NCI-H2227 (cell line): ENCODE data around the gene EYS.

Source experiments
- DNase-seq: peaks from one replicate; lab custom pipeline; 2025; ENCODE audit not compliant: unreplicated experiment; lab: John Stamatoyannopoulos, UW

EYS gene

DNA sequence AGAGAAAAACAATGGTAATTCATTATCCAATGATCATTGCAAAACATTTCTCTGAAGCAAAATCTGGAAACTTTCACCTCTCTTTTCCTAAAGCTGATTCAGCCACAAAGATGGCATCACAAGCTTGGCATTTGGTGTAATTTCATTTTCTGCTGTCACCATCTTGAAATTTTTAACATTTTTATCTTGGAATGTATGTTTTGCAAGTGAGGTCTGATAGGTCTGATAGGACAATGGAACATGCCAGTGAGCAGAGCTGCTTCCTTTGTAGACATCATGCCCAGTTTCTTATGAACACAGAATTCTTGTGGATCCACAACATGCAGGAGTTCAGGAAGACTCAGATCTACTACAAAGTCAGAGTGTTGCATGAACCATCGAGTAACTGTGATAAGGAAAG lies 969.6 kb downstream of the EYS start:
- no peak for DNase-seq

DNA sequence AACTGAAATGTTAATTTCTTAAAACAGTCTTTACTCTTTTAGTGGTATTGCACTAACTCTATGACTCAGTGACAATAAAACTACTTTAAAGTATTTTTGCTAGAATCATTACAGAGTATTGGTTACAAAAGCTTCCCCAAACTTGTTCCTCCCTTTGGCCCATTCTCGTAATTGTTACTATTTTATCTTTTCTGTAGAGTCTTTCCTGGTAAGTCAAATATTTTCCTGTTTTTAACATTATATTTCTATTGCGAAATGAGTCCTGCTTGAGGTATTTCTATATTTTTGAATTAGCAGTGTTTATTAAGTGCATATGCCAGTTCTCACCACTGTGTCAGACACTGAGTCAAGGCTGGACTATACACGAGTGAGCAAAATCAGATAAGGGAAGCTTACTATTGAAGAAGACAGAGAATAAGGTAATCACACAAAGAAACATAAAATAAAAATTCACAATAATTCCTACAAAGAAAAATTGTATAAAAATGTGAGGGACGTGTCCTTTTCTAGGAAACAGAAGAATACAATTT lies 970.5 kb downstream of the EYS start:
- no peak for DNase-seq

DNA sequence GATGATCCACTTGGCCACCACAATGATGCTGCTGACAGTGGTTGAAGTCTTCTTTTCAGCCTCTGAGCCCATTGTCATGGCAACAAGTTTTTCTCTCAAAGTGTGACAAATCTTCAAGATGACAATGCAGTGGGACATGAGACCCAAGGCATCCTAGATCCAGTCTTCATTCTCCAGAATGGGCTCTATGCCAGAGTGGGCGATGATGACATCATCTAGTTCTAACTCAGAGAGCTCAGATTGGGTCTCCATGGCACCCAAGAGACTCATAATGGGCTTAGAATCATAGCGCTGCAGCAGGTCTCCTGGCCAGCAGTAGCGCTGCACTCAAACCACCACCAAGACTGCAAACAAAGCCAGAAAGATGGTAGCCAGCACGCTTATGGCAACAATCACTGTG lies 973.6 kb downstream of the EYS start:
- DNase-seq: no peak

DNA sequence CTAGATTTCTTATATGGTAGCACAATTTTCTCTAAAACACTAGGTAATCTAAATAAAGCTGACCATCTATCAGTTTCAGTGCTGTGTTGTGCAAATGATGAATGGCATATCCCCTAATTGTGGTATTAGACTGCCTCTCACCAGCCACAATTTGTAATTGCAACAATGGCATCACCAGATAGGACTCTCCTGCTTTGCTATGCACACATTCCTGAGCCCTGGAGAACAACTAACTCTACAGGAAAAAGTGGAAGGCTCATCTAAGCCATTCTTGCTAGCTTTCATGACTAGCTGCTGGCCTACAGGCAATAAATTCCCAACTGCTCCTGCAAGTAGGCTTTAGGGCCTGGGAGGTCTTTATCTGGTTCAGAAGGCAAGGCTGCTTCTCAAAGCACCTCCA lies 974.1 kb downstream of the EYS start:
- no peak for DNase-seq

DNA sequence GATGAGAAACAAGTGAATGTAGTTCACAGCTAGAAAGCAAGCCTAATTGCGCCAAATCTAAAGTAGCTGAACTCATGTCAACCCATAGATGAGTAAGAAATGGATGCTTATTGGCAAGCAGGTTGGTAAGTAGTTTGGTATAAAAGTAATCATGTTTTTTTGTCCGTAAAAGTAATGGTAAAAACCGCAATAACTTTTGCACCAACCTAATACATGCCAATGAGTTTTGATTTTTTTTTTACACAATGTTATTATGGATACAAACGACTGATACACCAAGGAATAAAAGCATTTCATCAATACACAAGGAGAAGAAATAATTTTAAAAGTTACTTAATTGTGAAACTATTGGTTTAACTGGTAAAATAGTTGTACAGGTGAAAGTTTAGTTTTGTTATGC lies 977.5 kb downstream of the EYS start:
- no peak for DNase-seq

DNA sequence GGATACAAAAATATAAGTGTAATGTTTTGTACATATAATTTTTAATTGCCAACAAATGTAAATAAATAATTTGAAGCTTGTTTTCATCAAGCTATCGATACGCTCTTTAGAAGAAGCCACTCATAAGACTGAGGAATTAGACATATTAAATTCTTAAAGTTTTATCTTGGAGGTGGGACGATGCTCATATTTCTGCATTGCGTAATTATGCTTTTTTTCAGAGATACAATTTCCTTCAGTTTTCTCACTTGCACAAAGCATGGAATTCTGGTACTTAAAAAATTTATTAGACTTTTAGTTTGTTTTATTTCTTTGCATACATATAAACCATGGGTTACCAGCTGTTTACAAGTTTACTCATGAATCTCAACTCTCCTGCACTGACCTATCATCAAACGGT lies 980.0 kb downstream of the EYS start:
- DNase-seq: no peak

DNA sequence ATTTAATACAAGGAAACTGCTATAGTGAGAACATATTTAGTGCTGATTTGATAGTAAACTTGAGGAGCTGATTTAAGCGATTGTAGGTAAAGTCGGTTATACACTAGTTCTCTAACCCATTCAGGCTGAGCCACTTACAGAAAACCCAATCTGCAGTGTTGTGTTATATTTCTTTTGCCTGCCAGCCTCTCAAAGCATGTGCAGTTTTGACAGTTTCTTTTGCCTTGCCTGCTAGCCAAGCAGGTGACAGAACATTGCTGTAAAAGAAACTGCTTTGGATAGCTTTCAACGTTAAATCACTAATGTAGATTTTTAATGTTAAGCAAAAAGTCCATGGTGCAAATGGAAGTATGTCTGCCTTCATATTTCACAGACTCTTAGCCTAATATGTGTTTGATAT lies 982.9 kb downstream of the EYS start:
- DNase-seq: no peak

DNA sequence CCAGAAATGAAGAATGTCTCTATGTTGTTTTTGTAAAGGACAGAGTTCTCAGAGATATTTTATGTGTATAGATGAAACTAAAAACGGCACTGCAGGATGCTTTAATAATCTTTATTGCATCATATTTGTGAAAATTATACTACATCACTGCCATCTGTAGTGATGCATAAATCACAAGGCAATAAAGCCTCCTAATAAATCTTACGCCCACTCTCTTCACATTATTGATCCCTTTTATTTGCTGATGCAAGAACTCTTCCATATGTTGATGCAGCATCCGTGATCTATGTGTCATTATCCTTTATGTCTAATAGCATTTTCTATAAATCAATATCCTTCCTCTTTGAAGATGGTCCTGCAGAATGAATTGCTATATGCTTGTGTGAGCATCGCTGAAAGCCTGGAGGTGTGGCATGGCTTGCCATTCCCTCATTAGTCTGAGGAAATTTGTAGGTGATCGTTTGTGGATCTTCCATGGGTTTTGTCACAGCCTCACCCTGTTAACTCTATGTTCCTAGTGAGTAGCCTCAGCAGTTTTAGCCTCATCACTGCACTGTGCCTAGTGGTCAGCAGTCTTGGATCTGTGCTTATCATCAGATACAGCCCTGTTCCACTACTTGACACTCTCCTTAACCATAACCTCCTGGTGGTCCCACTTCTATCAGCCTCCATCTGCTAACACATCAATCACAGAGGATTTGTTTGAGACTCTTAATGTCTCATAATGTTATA lies 983.5 kb downstream of the EYS start:
- no peak for DNase-seq

DNA sequence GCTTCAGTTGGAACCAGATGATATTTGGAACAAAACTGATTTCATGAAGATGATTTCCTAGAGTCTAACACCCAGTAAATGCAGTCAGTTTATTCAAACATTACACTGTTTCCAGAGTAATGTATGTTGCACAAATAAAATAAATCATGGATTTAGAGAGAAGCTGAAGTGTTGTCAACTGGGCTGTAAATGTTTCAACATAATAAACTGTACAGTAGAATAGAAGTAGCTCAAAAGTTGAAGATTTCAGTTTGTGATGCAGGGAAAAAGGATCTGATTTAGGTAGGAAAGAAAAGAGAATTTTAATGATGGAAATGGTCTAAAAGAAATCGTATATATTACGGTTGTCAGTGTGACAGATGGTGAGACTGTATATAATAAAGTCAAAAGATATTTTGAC lies 985.2 kb downstream of the EYS start:
- DNase-seq: no peak

DNA sequence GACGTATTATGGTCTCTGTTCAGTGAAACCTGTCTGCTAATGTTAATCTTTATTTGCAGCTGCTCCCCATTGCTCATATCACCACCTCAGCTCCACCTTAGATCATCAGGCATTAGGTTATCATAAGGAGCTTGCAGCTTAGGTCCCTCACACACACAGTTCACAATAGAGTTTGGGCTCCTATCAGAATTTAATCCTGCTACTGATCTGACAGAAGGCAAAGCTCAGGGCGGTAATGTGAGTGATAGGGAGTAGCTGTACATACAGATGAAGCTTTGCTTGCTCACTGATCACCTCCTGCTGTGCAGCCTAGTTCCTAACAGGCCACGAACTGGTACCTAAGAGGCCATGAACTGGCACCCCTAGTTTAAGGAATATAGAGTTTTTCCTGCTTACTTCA lies 989.7 kb downstream of the EYS start:
- DNase-seq: no peak

DNA sequence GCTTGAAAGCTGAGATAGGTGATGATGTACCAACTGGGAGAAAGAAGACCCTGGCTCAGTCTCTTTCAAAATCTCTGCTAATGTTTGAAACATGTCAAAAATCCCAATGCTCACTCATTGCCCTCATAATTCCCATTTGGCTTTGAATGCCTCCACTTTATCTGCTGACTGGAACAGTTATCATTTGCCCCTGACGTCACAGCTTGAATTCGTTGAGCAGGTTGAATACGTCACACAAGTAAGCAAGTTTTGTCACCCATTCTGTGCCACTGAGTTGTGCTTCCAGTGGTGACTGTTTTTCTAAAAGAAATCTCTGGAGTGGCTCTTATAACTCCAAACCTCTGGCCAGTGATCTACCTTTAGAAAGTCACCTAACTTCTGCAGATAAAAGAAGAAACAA lies 991.4 kb downstream of the EYS start:
- no peak for DNase-seq

DNA sequence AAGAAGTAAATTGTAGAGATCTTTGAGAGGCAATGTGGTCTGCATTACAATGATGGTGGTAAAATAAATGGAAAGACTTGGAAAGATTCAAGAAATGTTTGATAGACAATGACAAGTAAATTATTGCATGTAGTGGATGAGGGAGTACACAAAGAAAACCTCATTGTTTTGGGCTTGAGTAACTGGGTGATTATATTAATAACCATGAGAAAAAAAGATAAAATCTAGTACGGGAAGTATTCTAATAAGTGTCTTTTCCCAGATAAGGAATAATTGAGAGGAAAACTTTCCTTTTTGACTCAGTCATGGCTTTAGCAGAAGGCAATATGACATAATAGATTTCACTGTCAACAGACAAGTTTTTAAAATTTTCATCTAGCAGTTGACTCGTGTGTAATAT lies 993.0 kb downstream of the EYS start:
- DNase-seq: no peak

DNA sequence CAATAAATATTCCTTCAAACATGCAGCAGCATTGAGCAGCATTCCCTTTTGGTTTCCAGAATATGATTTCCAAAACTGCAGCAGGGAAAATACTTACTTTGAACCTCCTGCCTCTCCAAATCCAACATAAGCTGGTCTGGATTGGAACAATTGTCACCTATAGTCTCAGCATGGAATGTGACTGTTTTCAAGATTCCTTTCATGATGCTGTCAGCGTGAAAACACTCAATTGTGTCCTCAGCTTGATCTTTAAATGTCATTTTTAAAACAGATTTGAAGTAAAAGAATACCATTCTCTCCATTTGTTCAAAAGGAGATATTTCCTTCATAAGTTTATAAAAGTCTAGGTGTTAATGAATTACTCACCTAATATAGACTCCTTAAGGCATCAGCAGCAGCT lies 993.9 kb downstream of the EYS start:
- no peak for DNase-seq

DNA sequence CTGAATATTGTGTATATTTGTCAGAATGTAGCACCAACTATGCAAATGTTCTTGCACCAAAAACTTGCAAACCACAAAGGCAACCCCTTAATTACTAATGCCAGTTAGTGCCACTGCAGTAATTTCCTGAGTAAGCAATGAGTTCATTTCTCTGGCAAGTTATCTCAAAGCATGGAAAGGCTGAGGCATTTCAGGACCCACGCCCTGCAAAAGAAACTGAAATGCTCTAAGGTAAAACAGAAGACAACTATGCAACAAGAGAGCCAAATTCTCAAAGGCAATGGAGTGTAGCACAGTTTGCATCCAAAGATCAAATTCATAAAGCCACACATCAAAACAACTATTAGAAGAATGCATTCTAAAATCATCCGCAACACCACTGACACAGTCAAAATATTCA lies 994.4 kb downstream of the EYS start:
- no peak for DNase-seq

DNA sequence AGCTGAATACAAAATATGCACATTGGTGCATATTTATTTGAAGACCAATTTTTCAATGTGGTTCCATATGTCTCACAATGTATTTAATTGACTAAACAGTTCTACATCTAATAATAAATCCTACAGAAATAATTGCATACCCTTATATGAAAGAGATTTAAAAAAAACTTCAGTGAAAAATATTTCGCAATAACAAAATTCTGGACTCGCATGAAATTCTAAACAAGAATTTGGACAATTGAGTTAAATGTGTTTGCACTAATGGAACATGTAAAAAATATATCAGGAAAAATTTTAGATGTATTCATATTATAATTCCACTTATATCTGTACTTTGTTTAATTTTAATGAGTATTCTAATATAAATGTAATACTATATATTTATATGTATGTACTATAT lies 1003.1 kb downstream of the EYS start:
- DNase-seq: no peak

DNA sequence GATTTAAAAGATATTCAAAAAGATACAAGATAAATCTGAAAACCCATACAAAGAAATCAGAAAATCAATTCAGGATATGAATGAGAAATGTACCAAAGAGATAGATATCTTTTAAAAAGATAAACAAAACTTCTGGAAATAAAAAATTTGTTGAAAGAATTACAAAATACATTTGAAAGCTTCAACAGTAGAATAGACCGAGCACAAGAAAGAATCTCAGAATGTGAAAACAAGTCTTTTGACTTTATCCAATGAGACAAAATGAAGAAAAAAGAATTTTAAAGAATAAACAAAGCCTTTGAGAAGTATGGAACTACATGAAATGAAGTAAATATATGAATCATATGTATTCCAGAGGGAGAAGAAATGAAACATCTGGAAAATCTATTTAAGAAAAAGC lies 1011.0 kb downstream of the EYS start:
- DNase-seq: peak; percentile 0

DNA sequence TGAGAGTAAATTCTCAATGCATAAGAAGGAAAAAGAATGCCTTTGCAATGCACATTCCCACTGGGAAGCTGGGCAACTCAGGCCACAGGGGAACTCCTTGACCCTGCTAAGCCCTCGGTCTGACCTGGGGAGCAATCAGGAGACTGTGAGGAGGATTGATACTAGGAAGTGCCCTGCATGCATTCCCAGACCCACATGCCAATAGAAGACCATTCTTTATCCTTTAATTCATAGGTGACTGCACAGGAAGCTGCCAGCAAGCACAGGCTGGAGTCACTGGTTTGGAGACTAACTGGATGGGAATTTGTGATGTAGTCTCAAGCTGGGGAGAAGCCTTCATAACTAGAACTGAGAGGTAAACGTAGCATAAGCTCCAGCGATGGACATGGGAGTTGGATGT lies 1012.7 kb downstream of the EYS start:
- no peak for DNase-seq

DNA sequence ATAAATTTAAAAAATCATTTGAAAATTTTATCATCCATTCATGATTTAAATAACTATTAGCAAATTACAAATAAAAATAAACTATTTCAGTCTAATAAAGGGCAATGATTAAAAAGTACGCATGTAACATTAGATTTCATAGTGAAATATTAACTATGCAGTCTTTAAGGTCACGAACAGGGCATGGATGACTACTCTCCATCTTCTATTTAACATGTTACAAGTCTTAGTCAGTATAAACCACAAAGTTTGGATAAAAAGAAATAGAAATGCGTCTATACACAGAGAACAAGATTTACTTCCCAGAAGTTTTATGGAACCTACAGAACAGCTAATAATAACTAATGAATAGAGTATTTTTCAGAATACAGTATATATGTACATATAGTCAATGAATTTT lies 1016.0 kb downstream of the EYS start:
- no peak for DNase-seq

DNA sequence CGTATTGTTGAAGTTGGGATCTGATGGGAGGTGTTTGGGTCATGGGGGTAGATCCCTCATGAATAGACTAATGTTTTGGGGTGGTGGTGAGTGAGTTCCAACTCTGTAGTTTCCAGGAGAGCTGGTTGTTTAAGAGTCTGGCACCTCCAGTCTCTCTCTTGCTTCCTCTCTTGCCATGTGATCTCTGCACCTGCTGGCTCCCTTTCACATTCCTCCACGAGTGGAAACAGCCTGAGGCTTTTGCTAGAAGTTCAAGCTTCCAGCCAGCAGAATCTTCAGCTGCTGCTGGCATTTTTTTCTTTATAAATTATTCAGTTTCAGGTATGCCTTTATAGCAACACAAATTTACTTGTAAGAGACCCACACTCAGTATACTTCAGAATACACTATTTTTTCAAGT lies 1021.6 kb downstream of the EYS start:
- DNase-seq: no peak

DNA sequence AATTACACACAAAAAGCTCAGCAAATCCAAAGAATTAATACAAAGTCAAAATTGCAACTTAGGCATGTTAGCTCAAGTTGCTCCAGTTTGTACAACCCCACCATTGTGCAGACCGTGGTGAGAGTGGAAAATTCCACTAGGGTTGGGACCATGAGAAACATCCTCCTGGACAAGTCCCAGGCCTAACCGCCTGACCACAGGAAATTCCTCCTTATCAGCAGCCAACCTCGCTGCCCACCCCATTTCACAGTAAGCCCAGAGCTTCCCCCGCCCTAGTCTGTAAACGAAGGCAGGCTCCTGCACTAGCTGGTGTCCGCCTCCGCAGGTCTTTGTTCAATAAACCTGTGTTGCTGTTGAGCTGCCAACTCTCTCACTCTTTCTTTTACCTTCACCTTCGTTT lies 1023.3 kb downstream of the EYS start:
- DNase-seq: no peak

DNA sequence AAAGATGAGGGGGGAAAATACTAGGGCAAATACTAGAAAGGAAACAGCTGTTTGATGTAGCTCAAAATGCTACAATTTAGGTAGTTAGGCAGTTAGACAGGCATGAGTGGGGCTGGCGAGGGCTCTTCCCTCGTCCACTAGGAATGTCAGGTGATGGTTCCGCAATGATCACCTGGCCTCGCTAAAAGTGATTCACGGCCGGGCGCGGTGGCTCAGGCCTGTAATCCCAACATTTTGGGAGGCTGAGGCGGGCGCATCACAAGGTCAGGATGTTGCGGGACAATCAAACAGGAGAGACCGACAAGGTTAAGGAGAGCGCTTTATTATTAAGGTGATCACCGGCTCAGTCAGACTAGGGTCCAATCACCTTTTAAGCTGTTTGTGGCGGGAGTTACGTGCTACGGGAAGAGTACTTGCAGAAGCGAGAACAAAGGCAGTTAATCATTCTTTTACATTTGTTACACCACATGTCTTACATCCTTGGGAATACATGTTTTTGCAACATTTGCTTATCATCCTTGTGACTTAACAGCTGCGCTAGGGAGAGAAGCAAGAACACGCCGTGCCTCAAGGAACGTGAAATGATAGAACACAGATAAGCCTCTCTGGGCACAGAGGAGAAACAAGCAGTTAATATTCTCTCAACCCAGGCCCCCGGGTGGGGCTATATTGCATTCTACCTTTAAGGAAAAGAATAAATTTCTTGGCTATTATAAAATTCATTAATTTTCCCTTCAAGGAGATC lies 1025.4 kb downstream of the EYS start:
- DNase-seq: no peak

DNA sequence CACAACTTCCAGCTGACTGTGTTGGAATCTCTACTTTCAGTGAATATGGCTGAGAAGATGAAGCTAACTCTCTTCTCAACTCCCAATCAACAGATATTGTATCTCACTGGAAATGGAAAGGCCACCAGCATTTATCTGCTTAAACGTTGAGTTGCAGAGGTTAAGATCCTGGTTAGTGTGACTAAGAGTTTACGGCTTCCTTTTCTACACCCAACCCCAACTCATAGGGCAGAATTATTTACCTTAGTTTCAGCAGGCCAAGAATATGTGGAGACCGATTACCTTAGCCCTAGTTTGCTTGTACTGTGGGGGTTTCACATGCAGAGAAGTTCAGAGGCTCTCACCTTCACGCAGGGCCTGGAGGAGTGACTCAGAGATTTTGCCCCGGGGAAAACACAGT lies 1026.6 kb downstream of the EYS start:
- no peak for DNase-seq

DNA sequence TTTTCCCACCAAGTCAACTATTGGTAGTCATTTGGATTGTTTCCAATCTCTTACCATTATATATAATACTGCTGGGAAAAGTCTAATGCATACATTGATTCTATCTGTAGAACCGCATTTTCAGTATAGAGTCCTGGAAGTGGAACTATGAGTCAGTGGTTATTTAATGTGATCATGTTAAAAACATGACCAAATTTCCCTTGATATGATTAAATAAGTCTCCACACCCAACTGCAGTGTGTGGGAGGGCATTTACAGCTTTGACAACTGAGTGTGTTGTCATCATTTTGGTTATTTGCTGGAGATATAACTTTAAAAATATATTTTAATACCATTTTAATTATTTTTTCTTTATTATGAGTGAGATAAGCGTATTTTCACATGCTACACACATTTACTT lies 1027.6 kb downstream of the EYS start:
- no peak for DNase-seq
